Measurements from ENCODE around the gene LIN37. TPM values are rescaled to one million over a fixed set of nuclear protein-coding genes. Genes with fewer than 3 reads are reported as not detected.

Gene LIN37
- total and polyA plus RNA-seq, 2 experiments from 2014 or later = 4.3 to 6.8 TPM

DNA sequence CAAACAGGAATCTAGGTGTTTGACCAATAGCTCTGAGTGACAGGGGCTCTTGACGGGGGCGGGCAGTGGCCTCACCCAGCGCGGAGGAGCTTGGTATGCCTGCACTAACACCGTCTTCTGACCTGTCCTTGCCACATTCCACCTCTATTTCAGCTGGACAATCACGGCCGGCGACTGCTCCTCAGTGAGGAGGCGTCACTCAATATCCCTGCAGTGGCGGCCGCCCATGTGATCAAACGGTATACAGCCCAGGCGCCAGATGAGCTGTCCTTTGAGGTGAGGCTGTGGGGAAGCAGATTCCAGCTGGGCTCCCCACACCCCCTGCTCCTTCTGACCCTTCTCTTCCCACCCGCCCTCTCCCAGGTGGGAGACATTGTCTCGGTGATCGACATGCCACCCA, 31.7 kb downstream of the LIN37 start:
- no peaks in the 10 kb centered on the region for H3K36me3 ChIP-seq (ENCODE audit: insufficient read depth)
- no peak for DNase-seq (ENCODE audit: low spot score)
- H3K4me3 Mint-ChIP-seq = no peak overlapping the region
- no peak overlapping the region for H3K4me2 ChIP-seq
- H3K27me3 Mint-ChIP-seq (ENCODE audit: insufficient read depth, low read depth, poor library complexity) = peaks cover 29% of the 10 kb centered on the region
- H3K27ac ChIP-seq (ENCODE audit: low read depth) = no peak overlapping the region
- no peaks in the 10 kb centered on the region for H4K20me1 ChIP-seq (replicated peaks; ENCODE audit: insufficient read depth)
- H3K36me3 Mint-ChIP-seq (ENCODE audit: low read depth) = peaks cover 6% of the 10 kb centered on the region; the same call in 1 of the 3 replicates
- H3K27me3 ChIP-seq (ENCODE audit: insufficient read depth) = peaks cover 11% of the 10 kb centered on the region
- ATAC-seq = no peak
- H3K4me1 ChIP-seq (ENCODE audit: insufficient read depth) = peaks cover 26% of the 10 kb centered on the region
- TF ChIP-seq EZH2phosphoT487 (IDR thresholded peaks at IDR 0.05; ENCODE audit: unreplicated experiment) = no peak
- TF ChIP-seq ZNF331 (CRISPR knock-in tag; IDR thresholded peaks at IDR 0.05; ENCODE audit: low read depth) = no peak
- TF ChIP-seq, protein P1, sequence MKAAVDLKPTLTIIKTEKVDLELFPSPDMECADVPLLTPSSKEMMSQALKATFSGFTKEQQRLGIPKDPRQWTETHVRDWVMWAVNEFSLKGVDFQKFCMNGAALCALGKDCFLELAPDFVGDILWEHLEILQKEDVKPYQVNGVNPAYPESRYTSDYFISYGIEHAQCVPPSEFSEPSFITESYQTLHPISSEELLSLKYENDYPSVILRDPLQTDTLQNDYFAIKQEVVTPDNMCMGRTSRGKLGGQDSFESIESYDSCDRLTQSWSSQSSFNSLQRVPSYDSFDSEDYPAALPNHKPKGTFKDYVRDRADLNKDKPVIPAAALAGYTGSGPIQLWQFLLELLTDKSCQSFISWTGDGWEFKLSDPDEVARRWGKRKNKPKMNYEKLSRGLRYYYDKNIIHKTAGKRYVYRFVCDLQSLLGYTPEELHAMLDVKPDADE (IDR thresholded peaks at IDR 0.05) = no peak
- no peak for TF ChIP-seq JUNB (IDR thresholded peaks at IDR 0.05; ENCODE audit: unreplicated experiment)
- TF ChIP-seq, protein P2, sequence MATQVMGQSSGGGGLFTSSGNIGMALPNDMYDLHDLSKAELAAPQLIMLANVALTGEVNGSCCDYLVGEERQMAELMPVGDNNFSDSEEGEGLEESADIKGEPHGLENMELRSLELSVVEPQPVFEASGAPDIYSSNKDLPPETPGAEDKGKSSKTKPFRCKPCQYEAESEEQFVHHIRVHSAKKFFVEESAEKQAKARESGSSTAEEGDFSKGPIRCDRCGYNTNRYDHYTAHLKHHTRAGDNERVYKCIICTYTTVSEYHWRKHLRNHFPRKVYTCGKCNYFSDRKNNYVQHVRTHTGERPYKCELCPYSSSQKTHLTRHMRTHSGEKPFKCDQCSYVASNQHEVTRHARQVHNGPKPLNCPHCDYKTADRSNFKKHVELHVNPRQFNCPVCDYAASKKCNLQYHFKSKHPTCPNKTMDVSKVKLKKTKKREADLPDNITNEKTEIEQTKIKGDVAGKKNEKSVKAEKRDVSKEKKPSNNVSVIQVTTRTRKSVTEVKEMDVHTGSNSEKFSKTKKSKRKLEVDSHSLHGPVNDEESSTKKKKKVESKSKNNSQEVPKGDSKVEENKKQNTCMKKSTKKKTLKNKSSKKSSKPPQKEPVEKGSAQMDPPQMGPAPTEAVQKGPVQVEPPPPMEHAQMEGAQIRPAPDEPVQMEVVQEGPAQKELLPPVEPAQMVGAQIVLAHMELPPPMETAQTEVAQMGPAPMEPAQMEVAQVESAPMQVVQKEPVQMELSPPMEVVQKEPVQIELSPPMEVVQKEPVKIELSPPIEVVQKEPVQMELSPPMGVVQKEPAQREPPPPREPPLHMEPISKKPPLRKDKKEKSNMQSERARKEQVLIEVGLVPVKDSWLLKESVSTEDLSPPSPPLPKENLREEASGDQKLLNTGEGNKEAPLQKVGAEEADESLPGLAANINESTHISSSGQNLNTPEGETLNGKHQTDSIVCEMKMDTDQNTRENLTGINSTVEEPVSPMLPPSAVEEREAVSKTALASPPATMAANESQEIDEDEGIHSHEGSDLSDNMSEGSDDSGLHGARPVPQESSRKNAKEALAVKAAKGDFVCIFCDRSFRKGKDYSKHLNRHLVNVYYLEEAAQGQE (IDR thresholded peaks at IDR 0.05; ENCODE audit: unreplicated experiment) = no peak
- TF ChIP-seq STAT1 (IDR thresholded peaks at IDR 0.05; ENCODE audit: unreplicated experiment) = no peak
- no peak for TF ChIP-seq EZH2 (IDR thresholded peaks at IDR 0.05; ENCODE audit: low read depth, unreplicated experiment)
- no peak for TF ChIP-seq POLR2AphosphoS5 (IDR thresholded peaks at IDR 0.05; ENCODE audit: low read depth)
- no peak for TF ChIP-seq ZNF114 (CRISPR knock-in tag; IDR thresholded peaks at IDR 0.05)
- TF ChIP-seq, protein P3, sequence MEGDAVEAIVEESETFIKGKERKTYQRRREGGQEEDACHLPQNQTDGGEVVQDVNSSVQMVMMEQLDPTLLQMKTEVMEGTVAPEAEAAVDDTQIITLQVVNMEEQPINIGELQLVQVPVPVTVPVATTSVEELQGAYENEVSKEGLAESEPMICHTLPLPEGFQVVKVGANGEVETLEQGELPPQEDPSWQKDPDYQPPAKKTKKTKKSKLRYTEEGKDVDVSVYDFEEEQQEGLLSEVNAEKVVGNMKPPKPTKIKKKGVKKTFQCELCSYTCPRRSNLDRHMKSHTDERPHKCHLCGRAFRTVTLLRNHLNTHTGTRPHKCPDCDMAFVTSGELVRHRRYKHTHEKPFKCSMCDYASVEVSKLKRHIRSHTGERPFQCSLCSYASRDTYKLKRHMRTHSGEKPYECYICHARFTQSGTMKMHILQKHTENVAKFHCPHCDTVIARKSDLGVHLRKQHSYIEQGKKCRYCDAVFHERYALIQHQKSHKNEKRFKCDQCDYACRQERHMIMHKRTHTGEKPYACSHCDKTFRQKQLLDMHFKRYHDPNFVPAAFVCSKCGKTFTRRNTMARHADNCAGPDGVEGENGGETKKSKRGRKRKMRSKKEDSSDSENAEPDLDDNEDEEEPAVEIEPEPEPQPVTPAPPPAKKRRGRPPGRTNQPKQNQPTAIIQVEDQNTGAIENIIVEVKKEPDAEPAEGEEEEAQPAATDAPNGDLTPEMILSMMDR (conservative IDR thresholded peaks at IDR 0.05; ENCODE audit: low read depth in 2 of 2) = no peak
- TF ChIP-seq NANOG (IDR thresholded peaks at IDR 0.05; ENCODE audit: borderline replicate concordance) = no peak
- TF ChIP-seq, protein P4, sequence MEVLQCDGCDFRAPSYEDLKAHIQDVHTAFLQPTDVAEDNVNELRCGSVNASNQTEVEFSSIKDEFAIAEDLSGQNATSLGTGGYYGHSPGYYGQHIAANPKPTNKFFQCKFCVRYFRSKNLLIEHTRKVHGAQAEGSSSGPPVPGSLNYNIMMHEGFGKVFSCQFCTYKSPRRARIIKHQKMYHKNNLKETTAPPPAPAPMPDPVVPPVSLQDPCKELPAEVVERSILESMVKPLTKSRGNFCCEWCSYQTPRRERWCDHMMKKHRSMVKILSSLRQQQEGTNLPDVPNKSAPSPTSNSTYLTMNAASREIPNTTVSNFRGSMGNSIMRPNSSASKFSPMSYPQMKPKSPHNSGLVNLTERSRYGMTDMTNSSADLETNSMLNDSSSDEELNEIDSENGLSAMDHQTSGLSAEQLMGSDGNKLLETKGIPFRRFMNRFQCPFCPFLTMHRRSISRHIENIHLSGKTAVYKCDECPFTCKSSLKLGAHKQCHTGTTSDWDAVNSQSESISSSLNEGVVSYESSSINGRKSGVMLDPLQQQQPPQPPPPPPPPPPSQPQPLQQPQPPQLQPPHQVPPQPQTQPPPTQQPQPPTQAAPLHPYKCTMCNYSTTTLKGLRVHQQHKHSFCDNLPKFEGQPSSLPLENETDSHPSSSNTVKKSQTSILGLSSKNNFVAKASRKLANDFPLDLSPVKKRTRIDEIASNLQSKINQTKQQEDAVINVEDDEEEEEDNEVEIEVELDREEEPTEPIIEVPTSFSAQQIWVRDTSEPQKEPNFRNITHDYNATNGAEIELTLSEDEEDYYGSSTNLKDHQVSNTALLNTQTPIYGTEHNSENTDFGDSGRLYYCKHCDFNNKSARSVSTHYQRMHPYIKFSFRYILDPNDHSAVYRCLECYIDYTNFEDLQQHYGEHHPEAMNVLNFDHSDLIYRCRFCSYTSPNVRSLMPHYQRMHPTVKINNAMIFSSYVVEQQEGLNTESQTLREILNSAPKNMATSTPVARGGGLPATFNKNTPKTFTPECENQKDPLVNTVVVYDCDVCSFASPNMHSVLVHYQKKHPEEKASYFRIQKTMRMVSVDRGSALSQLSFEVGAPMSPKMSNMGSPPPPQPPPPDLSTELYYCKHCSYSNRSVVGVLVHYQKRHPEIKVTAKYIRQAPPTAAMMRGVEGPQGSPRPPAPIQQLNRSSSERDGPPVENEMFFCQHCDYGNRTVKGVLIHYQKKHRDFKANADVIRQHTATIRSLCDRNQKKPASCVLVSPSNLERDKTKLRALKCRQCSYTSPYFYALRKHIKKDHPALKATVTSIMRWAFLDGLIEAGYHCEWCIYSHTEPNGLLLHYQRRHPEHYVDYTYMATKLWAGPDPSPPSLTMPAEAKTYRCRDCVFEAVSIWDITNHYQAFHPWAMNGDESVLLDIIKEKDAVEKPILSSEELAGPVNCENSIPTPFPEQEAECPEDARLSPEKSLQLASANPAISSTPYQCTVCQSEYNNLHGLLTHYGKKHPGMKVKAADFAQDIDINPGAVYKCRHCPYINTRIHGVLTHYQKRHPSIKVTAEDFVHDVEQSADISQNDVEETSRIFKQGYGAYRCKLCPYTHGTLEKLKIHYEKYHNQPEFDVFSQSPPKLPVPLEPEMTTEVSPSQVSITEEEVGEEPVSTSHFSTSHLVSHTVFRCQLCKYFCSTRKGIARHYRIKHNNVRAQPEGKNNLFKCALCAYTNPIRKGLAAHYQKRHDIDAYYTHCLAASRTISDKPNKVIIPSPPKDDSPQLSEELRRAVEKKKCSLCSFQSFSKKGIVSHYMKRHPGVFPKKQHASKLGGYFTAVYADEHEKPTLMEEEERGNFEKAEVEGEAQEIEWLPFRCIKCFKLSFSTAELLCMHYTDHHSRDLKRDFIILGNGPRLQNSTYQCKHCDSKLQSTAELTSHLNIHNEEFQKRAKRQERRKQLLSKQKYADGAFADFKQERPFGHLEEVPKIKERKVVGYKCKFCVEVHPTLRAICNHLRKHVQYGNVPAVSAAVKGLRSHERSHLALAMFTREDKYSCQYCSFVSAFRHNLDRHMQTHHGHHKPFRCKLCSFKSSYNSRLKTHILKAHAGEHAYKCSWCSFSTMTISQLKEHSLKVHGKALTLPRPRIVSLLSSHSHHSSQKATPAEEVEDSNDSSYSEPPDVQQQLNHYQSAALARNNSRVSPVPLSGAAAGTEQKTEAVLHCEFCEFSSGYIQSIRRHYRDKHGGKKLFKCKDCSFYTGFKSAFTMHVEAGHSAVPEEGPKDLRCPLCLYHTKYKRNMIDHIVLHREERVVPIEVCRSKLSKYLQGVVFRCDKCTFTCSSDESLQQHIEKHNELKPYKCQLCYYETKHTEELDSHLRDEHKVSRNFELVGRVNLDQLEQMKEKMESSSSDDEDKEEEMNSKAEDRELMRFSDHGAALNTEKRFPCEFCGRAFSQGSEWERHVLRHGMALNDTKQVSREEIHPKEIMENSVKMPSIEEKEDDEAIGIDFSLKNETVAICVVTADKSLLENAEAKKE (CRISPR knock-in tag; IDR thresholded peaks at IDR 0.05) = no peak
- H3K4me3 ChIP-seq = no peak overlapping the region
- 0 out of 2 replicates have a peak, but pooled peaks cover 3% of the 10 kb centered on the region for H3F3A ChIP-seq (replicated peaks; ENCODE audit: low read depth)
- no peaks in the 10 kb centered on the region for H3K79me2 ChIP-seq (replicated peaks; ENCODE audit: insufficient read depth)
- H3K9me2 ChIP-seq (ENCODE audit: insufficient read depth) = no peaks in the 10 kb centered on the region
- no peak overlapping the region for H2AFZ ChIP-seq
- peaks cover 43% of the 10 kb centered on the region for H3K4me1 Mint-ChIP-seq
- no peak overlapping the region for H3K27ac Mint-ChIP-seq
- no peaks in the 10 kb centered on the region; the same call in 2 of the 3 replicates for H3K9me3 Mint-ChIP-seq

Measured in GM23338 (cell line).